Caco-2 (cell line): Measurements from ENCODE around the gene GRM4. TPM values are rescaled to one million over a fixed set of nuclear protein-coding genes. Genes with fewer than 3 reads are reported as not detected.

Experiments
- BruUV-seq: library from RNA; stranded (reverse); fragments of 400-500 nt; replicated peaks from 2 replicates; lab custom pipeline; 2021; lab: Mats Ljungman, UMichigan
- CTCF ChIA-PET: fragments of 300-600 bp; sonication (Branson Sonifier 250); formaldehyde crosslinking; loops from one replicate; lab custom pipeline; 2022; ENCODE audit warnings: antibody characterized with exemption; lab: Charles Lee
- POLR2A ChIA-PET: fragments of 300-600 bp; sonication (Branson Sonifier 250); formaldehyde crosslinking; loops from one replicate; lab custom pipeline; 2022; ENCODE audit warnings: antibody characterized with exemption; lab: Charles Lee
- DNase-seq, 2 experiments: peaks; one replicate each; pipeline versions ENCODE4 v3.0.0 to v3.0.0-alpha.2; 2020 to 2022
- H3K27me3 ChIP-seq: replicated peaks from 2 replicates; pipeline ENCODE4 v1.6.0; 2011; ENCODE audit warnings: low read length; ENCODE audit not compliant: control insufficient read depth, insufficient read depth
- H3K36me3 ChIP-seq: 2 replicates; pipeline ENCODE4 v1.5.1; 2011; ENCODE audit warnings: low read length; ENCODE audit not compliant: control insufficient read depth, insufficient read depth
- H3K4me1 ChIP-seq: fragments of 250-450 bp; sonication (Bioruptor Pico); 2 replicates; pipeline ENCODE4 v1.5.1; 2020; ENCODE audit warnings: mild to moderate bottlenecking
- H3K4me3 ChIP-seq: 2 replicates; pipeline ENCODE4 v1.5.1; 2011; ENCODE audit warnings: low read depth, mild to moderate bottlenecking, control low read depth, low read length
- H3K9me3 ChIP-seq: fragments of 250-450 bp; sonication (Bioruptor Pico); 2 replicates; pipeline ENCODE4 v1.5.1; 2020; ENCODE audit warnings: mild to moderate bottlenecking, moderate library complexity
- H3K27ac Mint-ChIP-seq: one replicate; pipeline ENCODE4 v1.8.0; 2022; ENCODE audit warnings: mixed read lengths; ENCODE audit not compliant: unreplicated experiment
- H3K27me3 Mint-ChIP-seq: one replicate; pipeline ENCODE4 v1.8.0; 2022; ENCODE audit warnings: mixed read lengths; ENCODE audit not compliant: insufficient read depth, unreplicated experiment
- H3K36me3 Mint-ChIP-seq: one replicate; pipeline ENCODE4 v1.8.0; 2022; ENCODE audit warnings: mild to moderate bottlenecking, mixed read lengths; ENCODE audit not compliant: insufficient read depth, unreplicated experiment
- H3K4me1 Mint-ChIP-seq: one replicate; pipeline ENCODE4 v1.8.0; 2022; ENCODE audit warnings: low read depth, mixed read lengths; ENCODE audit not compliant: unreplicated experiment
- H3K4me3 Mint-ChIP-seq: one replicate; pipeline ENCODE4 v1.8.0; 2022; ENCODE audit warnings: mild to moderate bottlenecking, moderate library complexity, mixed read lengths; ENCODE audit not compliant: unreplicated experiment
- H3K9me3 Mint-ChIP-seq: one replicate; pipeline ENCODE4 v1.8.0; 2022; ENCODE audit warnings: mixed read lengths; ENCODE audit not compliant: unreplicated experiment
- intact Hi-C: fragments of 100-400 bp; cut with micrococcal nuclease; formaldehyde crosslinking; loops from one replicate; pipeline ENCODE4 v1.10.0; 2022; ENCODE audit not compliant: unreplicated experiment
- microRNA-seq: library from miRNA; unstranded; fragments of <30 nt; microRNA quantifications from one replicate; pipeline ENCODE4 v1.2.0, GENCODE V29; 2022
- total RNA-seq: library from RNA; stranded (reverse); gene quantifications from 2 replicates; pipeline ENCODE4 v1.2.3, GENCODE V29; 2022
- TF ChIP-seq, protein P1 (sequence below), 2 experiments: fragments of 200-600 bp in 1 of 2; IDR thresholded peaks; 1 replicate in 1 of 2; 2 replicates in 1 of 2; pipeline versions ENCODE4 v1.5.1 to v1.8.0; 2011 to 2022; ENCODE audit warnings: antibody characterized with exemption in 1 of 2, control low read depth in 1 of 2, inconsistent platforms in 1 of 2, low read depth in 1 of 2, low read length in 1 of 2, mild to moderate bottlenecking in 1 of 2, moderate library complexity in 1 of 2; ENCODE audit not compliant: insufficient read depth in 1 of 2, severe bottlenecking in 1 of 2, unreplicated experiment in 1 of 2

Gene GRM4
- total RNA-seq, 1 experiment from 2014 or later: 0.09 TPM

GRCh38 chr6:33974030-33974429 lies 171.9 kb downstream of the GRM4 start:
- H3K27me3 Mint-ChIP-seq: peaks cover 13% of the 10 kb centered on the region
- peaks cover 6% of the 10 kb centered on the region for H3K4me1 Mint-ChIP-seq
- no peak overlapping the region for H3K4me3 ChIP-seq
- TF ChIP-seq, protein P1, sequence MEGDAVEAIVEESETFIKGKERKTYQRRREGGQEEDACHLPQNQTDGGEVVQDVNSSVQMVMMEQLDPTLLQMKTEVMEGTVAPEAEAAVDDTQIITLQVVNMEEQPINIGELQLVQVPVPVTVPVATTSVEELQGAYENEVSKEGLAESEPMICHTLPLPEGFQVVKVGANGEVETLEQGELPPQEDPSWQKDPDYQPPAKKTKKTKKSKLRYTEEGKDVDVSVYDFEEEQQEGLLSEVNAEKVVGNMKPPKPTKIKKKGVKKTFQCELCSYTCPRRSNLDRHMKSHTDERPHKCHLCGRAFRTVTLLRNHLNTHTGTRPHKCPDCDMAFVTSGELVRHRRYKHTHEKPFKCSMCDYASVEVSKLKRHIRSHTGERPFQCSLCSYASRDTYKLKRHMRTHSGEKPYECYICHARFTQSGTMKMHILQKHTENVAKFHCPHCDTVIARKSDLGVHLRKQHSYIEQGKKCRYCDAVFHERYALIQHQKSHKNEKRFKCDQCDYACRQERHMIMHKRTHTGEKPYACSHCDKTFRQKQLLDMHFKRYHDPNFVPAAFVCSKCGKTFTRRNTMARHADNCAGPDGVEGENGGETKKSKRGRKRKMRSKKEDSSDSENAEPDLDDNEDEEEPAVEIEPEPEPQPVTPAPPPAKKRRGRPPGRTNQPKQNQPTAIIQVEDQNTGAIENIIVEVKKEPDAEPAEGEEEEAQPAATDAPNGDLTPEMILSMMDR (IDR thresholded peaks at IDR 0.05; ENCODE audit: insufficient read depth in 1 of 2, low read depth in 1 of 2, low read length in 1 of 2, severe bottlenecking in 1 of 2, unreplicated experiment in 1 of 2): no peak
- H3K27me3 ChIP-seq: no peaks in the 10 kb centered on the region
- POLR2A ChIA-PET: no interaction called here
- no peak overlapping the region for H3K4me3 Mint-ChIP-seq
- no peaks in the 10 kb centered on the region for H3K36me3 ChIP-seq
- H3K9me3 ChIP-seq: no peaks in the 10 kb centered on the region
- no peaks in the 10 kb centered on the region for H3K4me1 ChIP-seq
- H3K9me3 Mint-ChIP-seq: no peaks in the 10 kb centered on the region
- no TSS peak for BruUV-seq
- CTCF ChIA-PET: no interaction called here
- no peaks in the 10 kb centered on the region for H3K36me3 Mint-ChIP-seq
- intact Hi-C loops: no loop called here
- no peak overlapping the region for H3K27ac Mint-ChIP-seq
- no peak for DNase-seq

GRCh38 chr6:33971580-33971979 lies 174.3 kb downstream of the GRM4 start:
- BruUV-seq: no TSS peak
- POLR2A ChIA-PET: no interaction called here
- intact Hi-C loops: no loop called here

More at GRCh38 chr6:33971580-33971979, 174.3 kb downstream of the GRM4 start:
- no peak overlapping the region for H3K4me3 Mint-ChIP-seq
- TF ChIP-seq, protein P1 (IDR thresholded peaks at IDR 0.05; ENCODE audit: insufficient read depth in 1 of 2, low read depth in 1 of 2, low read length in 1 of 2, severe bottlenecking in 1 of 2, unreplicated experiment in 1 of 2): no peak
- no peaks in the 10 kb centered on the region; the same call in 1 of the 2 replicates for H3K27me3 ChIP-seq
- H3K27ac Mint-ChIP-seq: no peak overlapping the region
- H3K27me3 Mint-ChIP-seq: peaks cover 18% of the 10 kb centered on the region
- H3K36me3 Mint-ChIP-seq: no peaks in the 10 kb centered on the region
- H3K36me3 ChIP-seq: no peaks in the 10 kb centered on the region
- peaks cover 12% of the 10 kb centered on the region for H3K4me1 Mint-ChIP-seq
- CTCF ChIA-PET: no interaction called here
- no peak for DNase-seq
- no peaks in the 10 kb centered on the region for H3K9me3 ChIP-seq
- no peaks in the 10 kb centered on the region for H3K9me3 Mint-ChIP-seq
- no peaks in the 10 kb centered on the region for H3K4me1 ChIP-seq
- no peak overlapping the region for H3K4me3 ChIP-seq

Small RNAs within 50 kb of the gene (microRNA-seq; reads per million reads assigned to microRNA genes)
- gene MIR1275: 11.1 reads per million, percentile 51 among the genes with 10 or more reads in this experiment

Other genes with a start within 250 kb of the GRM4 start
- 301 and 322 TPM in 2 replicates for gene HMGA1, start 90.8 kb upstream of the GRM4 start, total RNA-seq
- 14.3 and 16.0 TPM in 2 replicates for gene SMIM29, start 102.9 kb upstream of the GRM4 start, total RNA-seq
- gene NUDT3, start 246.6 kb upstream of the GRM4 start, total RNA-seq: 22.3 and 22.9 TPM in 2 replicates